SK-N-MC (cell line): ENCODE data around the gene KLHL41.
"Not testable (repeated sequence)": the region's sequence is repeated elsewhere in the genome, so short reads cannot be mapped to it uniquely, and the experiment has no call there.

Experiments
- DNase-seq: peaks from one replicate; pipeline ENCODE4 v3.0.0-alpha.2; 2011; ENCODE audit warnings: low read depth, low spot score
- H3K27ac ChIP-seq: fragments of 200-600 bp; sonication (generic); 2 replicates; pipeline ENCODE4 v1.5.1; 2016; ENCODE audit warnings: mixed run types
- H3K36me3 ChIP-seq: fragments of 200-600 bp; sonication (generic); 2 replicates; pipeline ENCODE4 v1.6.1; 2017; ENCODE audit warnings: antibody characterized with exemption, low read length, mixed read lengths; ENCODE audit not compliant: insufficient read depth
- H3K4me3 ChIP-seq: fragments of 200-600 bp; sonication (generic); 2 replicates; pipeline ENCODE4 v1.5.1; 2016
- H3K9ac ChIP-seq: fragments of 200-600 bp; sonication (generic); 2 replicates; pipeline ENCODE4 v1.8.0; 2017; ENCODE audit warnings: mixed run types, mixed read lengths; ENCODE audit not compliant: insufficient read length
- H3K9me3 ChIP-seq: fragments of 200-600 bp; sonication (generic); 2 replicates; pipeline ENCODE4 v1.6.1; 2017; ENCODE audit warnings: low read depth, mild to moderate bottlenecking, antibody characterized with exemption, low read length, moderate library complexity, mixed read lengths
- EZH2 ChIP-seq: fragments of 200-600 bp; sonication (generic); IDR thresholded peaks from one replicate; pipeline ENCODE4 v1.6.1; 2017; ENCODE audit warnings: antibody characterized with exemption
- FOXP2 ChIP-seq: optimal IDR thresholded peaks from 2 replicates; pipeline ENCODE3; 2011; ENCODE audit warnings: mild to moderate bottlenecking, moderate library complexity; ENCODE audit not compliant: insufficient read depth; ENCODE audit errors: extremely low read length, control extremely low read depth
- POLR2AphosphoS5 ChIP-seq: IDR thresholded peaks from 2 replicates; pipeline ENCODE4 v1.6.1; 2012; ENCODE audit warnings: mild to moderate bottlenecking, low read depth, low read length, borderline replicate concordance

KLHL41 gene

DNA sequence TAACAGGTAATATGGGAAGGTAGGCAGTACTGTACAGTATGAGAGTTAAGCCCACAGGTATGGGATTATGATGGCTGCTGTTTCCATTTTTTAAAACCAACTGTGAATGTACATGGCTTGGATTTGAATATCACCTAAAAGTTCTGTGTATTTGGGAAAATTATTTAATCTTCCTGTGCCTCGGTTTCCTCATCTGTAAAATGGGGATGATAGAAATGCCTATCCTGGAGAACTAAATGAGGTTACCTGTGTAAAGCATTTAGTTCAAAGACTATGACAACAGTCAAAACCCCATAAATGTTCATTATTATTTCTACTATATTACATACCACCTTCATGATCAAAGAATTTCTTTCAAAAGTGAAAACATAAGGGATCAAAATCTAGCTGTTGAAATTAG lies 3.6 kb downstream of the KLHL41 start:
- DNase-seq, result no peak
- H3K9ac ChIP-seq, result no peak overlapping the region
- TF ChIP-seq EZH2 (no peak), FOXP2 (no peak), POLR2AphosphoS5 (no peak)
- no peak overlapping the region for H3K4me3 ChIP-seq
- no peaks in the 10 kb centered on the region for H3K9me3 ChIP-seq
- no peak overlapping the region for H3K27ac ChIP-seq
- no peaks in the 10 kb centered on the region for H3K36me3 ChIP-seq

DNA sequence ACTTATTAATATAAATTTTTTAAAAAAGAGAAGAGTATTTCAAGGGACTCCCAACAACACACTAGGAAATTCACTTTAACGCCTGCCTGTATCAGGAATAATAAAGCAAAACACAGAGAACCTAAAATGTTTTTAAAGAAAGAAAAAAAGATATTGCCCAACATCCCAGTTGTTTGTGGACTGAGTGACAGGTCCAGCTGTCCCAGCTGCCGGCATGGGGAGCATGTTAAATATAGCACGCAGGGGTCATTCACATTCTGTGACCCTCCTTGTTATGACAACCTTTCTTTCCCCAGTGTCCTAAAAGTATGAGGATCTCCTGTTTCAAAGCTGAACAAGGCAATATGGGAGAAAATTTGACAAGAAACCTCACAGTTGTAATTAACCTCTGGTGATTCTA lies 4.4 kb downstream of the KLHL41 start:
- H3K27ac ChIP-seq, result no peak overlapping the region
- H3K9me3 ChIP-seq, result no peaks in the 10 kb centered on the region
- no peaks in the 10 kb centered on the region for H3K36me3 ChIP-seq
- TF ChIP-seq POLR2AphosphoS5 (no peak), FOXP2 (no peak), EZH2 (no peak)
- H3K4me3 ChIP-seq, result no peak overlapping the region
- no peak for DNase-seq
- no peak overlapping the region for H3K9ac ChIP-seq

DNA sequence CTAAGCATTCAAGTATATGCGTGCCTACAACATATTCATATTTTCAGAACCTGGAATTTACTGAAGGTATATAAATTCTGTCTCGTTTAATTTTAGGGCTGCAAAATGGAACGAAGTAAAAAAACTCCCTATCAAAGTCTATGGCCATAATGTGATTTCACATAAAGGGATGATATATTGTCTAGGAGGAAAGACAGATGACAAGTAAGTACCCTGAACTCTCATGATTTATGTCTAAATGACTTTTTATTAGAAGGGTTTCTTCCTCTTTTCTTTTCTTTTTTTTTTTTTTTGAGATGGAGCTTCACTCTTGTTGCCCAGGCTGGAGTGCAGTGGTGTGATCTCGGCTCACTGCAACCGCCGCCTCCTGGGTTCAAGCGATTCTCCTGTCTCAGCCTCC lies 5.3 kb downstream of the KLHL41 start:
- H3K27ac ChIP-seq, H3K9me3 ChIP-seq, H3K4me3 ChIP-seq, DNase-seq, H3K36me3 ChIP-seq, H3K9ac ChIP-seq: not testable (repeated sequence)

DNA sequence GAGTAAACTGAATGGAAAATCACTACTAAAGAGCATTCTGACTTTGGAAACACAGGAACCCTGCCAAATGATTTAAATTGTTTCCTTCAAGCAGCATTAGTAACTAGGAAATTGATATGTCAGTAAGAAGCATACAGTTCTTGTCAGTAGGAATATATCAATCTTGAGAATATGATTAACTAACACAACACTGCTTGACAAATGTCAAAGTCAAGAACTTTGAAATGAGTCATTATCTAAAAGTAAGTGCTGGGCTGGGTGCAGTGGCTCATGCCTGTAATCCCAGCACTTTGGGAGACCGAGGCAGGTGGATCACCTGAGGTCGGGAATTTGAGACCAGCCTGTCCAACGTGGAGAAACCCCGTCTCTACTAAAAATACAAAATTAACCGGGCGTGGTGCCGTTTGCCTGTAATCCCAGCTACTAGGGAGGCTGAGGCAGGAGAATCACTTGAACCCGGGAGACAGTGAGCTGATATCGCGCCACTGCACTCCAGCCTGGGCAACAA lies 7.0 kb downstream of the KLHL41 start:
- not testable (repeated sequence) for H3K36me3 ChIP-seq, H3K27ac ChIP-seq, H3K4me3 ChIP-seq, H3K9ac ChIP-seq, DNase-seq, H3K9me3 ChIP-seq

DNA sequence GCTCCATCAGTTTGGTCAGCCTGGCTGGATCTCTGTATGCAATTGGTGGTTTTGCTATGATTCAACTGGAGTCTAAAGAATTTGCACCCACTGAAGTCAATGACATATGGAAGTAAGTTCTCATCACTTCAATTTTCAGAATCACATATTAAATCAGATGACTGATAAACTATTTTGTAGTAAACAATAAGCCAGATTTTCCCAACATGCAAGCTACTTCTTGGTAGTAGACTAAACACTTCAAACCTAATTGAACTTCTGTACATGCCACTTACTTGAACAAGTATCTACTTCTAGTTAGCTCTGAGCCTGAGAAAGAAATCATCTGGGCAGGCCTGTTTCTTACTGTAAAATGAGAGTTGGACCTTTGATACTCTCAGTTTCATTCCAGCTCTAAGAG lies 11.4 kb downstream of the KLHL41 start:
- no peak for TF ChIP-seq EZH2
- TF ChIP-seq FOXP2, result no peak
- TF ChIP-seq POLR2AphosphoS5, result no peak
- no peak for DNase-seq
- H3K27ac ChIP-seq, result no peak overlapping the region

DNA sequence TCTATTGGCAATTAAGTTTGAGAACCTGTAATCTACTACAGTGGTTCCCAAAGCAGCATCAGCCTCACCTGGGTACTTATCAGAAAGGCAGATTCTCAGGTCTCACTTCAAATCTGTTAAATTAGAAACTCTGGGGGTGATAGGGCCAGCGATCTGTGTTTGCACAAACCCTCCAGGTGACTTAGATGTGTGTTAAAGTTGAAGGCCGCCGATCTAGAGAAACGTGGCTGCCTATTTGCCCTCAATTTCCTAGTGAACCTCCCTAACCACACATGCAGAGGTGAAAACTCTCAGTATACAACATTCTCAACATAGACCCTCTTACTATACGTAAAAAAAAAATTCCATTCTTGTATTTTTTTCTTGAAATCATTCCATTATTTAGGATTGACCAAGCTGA lies 14.2 kb downstream of the KLHL41 start:
- no peak for DNase-seq
- H3K27ac ChIP-seq, result no peak overlapping the region
- TF ChIP-seq FOXP2 (no peak), EZH2 (no peak), POLR2AphosphoS5 (no peak)
- no peak overlapping the region for H3K4me3 ChIP-seq
- H3K36me3 ChIP-seq, result no peaks in the 10 kb centered on the region
- no peaks in the 10 kb centered on the region for H3K9me3 ChIP-seq
- no peak overlapping the region for H3K9ac ChIP-seq

More for the DNA sequence above, 11.4 kb downstream of the KLHL41 start:
- Histone ChIP-seq H3K9ac (no peak overlapping the region), H3K9me3 (no peaks in the 10 kb centered on the region), H3K36me3 (no peaks in the 10 kb centered on the region), H3K4me3 (no peak overlapping the region)

DNA sequence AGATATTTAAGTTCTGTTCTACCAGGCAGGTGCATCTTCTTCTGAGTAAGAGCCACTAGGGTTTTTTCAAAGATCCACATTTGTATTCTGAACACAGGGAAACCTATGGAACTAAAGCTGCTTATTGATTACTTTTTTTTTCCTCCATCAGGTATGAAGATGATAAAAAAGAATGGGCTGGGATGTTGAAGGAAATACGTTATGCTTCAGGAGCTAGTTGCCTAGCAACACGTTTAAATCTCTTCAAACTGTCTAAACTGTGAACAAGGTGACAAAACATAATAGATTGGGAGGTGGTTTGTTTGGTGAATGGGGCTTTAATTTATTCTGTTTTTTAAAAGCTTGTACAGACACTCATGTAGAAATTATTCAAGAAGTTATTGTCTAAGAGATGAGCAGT lies 15.9 kb downstream of the KLHL41 start:
- Histone ChIP-seq H3K9me3 (no peaks in the 10 kb centered on the region), H3K9ac (no peak overlapping the region), H3K27ac (no peak overlapping the region), H3K36me3 (peaks cover 9% of the 10 kb centered on the region; the same call in 1 of the 2 replicates), H3K4me3 (no peak overlapping the region)
- no peak for DNase-seq
- TF ChIP-seq EZH2 (no peak), POLR2AphosphoS5 (no peak), FOXP2 (no peak)

DNA sequence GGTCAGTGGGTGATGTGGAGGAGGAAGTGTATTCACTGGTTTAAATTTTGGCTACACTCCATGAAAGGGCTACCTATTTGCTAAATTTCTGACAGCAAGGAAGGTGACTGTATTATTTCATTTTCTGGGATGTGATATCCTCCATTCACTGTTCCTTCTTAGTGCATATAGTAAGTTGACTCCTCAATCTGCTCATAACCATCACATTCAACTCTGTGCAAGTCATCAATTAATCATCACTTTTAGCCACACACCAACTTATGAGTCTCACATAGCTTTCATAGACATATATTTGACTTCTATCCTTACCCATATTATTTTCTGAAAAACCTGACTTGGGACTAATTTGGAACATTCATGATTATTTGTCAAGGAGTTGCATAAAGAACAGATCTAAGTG lies 16.9 kb downstream of the KLHL41 start:
- TF ChIP-seq POLR2AphosphoS5 (no peak), EZH2 (no peak), FOXP2 (no peak)
- peaks cover 12% of the 10 kb centered on the region; the same call in 1 of the 2 replicates for H3K36me3 ChIP-seq
- H3K4me3 ChIP-seq, result no peak overlapping the region
- no peak for DNase-seq
- H3K27ac ChIP-seq, result no peak overlapping the region
- H3K9ac ChIP-seq, result peak overlapping the region; percentile 7
- no peaks in the 10 kb centered on the region for H3K9me3 ChIP-seq

DNA sequence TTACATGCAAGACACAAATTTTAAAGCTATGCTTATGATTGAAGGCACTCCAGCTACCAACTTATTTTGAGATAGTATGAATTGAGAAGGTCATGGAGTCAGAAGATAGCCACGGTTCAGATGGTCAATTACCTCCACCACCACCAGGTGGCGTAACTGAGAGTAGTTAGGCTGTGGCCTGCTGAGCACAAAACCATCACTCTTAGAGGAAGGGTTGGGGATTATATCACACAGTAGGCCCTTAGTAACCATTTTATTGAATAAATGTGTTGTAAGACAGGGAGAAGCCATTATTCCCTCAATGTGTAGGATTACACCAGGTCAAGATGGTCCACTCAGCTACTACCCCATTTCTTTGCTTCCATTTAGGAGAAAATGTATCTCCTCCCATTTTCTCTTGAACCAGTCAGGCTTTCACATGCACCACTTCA lies 18.8 kb downstream of the KLHL41 start:
- peak; percentile 8 for DNase-seq
- Histone ChIP-seq H3K9me3 (no peaks in the 10 kb centered on the region), H3K9ac (no peak overlapping the region), H3K4me3 (no peak overlapping the region), H3K27ac (no peak overlapping the region), H3K36me3 (peaks cover 12% of the 10 kb centered on the region; the same call in 1 of the 2 replicates)
- no peak for TF ChIP-seq FOXP2
- TF ChIP-seq POLR2AphosphoS5, result no peak
- TF ChIP-seq EZH2, result no peak

DNA sequence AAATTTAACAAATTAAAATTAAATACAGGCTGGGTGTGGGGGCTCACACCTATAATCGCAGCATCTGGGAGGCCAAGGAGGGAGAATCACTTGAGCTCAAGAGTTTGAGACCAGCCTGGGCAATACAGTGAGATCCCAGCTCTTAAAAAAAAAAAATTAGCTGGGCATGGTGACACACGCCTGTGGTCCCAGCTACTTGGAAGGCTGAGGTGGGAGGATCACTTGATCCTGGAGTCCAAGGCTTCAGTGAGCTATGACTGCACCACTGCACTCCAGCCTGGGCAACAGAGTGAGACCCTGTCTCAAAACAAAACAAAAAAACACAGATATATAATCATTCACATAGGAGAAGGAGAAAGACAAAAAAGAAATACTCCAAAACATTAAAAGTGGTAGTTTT lies 30.0 kb downstream of the KLHL41 start:
- H3K4me3 ChIP-seq, H3K9me3 ChIP-seq, DNase-seq, H3K27ac ChIP-seq, H3K9ac ChIP-seq: not testable (repeated sequence)
- H3K36me3 ChIP-seq, result peaks cover 11% of the 10 kb centered on the region
